Fibroblast of skin of left quadriceps (primary cell): Measurements from ENCODE around the gene CCR8.
"Not testable (repeated sequence)": the region's sequence is repeated elsewhere in the genome, so short reads cannot be mapped to it uniquely, and the experiment has no call there.

Experiments used
- DNase-seq, 2 experiments: peaks; one replicate each; pipeline ENCODE4 v3.0.0-alpha.2; 2013; ENCODE audit warnings: low read depth in 2 of 2

The CCR8 gene

GRCh38 chr3:39315420-39315819 lies 14.1 kb upstream of the CCR8 start:
- DNase-seq = no peak

- DNase-seq = no peak
Observed at GRCh38 chr3:39317571-39318169, 11.8 kb upstream of the CCR8 start.

GRCh38 chr3:39318301-39318700 lies 11.2 kb upstream of the CCR8 start:
- no peak for DNase-seq

- DNase-seq = no peak
Observed at GRCh38 chr3:39319249-39319648, 10.3 kb upstream of the CCR8 start.

GRCh38 chr3:39321574-39321983 lies 7.9 kb upstream of the CCR8 start:
- DNase-seq = not testable (repeated sequence)

GRCh38 chr3:39322209-39322715 lies 7.2 kb upstream of the CCR8 start:
- DNase-seq = not testable (repeated sequence)

- DNase-seq = no peak
Observed at GRCh38 chr3:39322936-39323335, 6.6 kb upstream of the CCR8 start.

GRCh38 chr3:39323494-39323893 lies 6.0 kb upstream of the CCR8 start:
- no peak for DNase-seq

- DNase-seq = no peak
Observed at GRCh38 chr3:39325236-39325635, 4.3 kb upstream of the CCR8 start.

- no peak for DNase-seq
Observed at GRCh38 chr3:39327053-39327745, 2.3 kb upstream of the CCR8 start.

GRCh38 chr3:39327746-39328349 lies 1.7 kb upstream of the CCR8 start:
- no peak for DNase-seq

GRCh38 chr3:39330824-39331223 lies 1.3 kb downstream of the CCR8 start:
- no peak for DNase-seq

- no peak for DNase-seq
Observed at GRCh38 chr3:39332525-39332924, 3.0 kb downstream of the CCR8 start.

- DNase-seq = no peak
Observed at GRCh38 chr3:39333607-39334006, 4.1 kb downstream of the CCR8 start.

GRCh38 chr3:39334205-39334604 lies 4.7 kb downstream of the CCR8 start:
- no peak for DNase-seq

- no peak for DNase-seq
Observed at GRCh38 chr3:39338201-39338600, 8.7 kb downstream of the CCR8 start.

GRCh38 chr3:39339086-39339485 lies 9.6 kb downstream of the CCR8 start:
- no peak for DNase-seq

- DNase-seq = no peak
Observed at GRCh38 chr3:39343076-39343717, 13.7 kb downstream of the CCR8 start.

- no peak for DNase-seq
Observed at GRCh38 chr3:39343760-39344159, 14.3 kb downstream of the CCR8 start.

- no peak for DNase-seq
Observed at GRCh38 chr3:39344746-39345344, 15.3 kb downstream of the CCR8 start.

GRCh38 chr3:39346785-39347585 lies 17.5 kb downstream of the CCR8 start:
- no peak for DNase-seq

GRCh38 chr3:39347586-39347876 lies 18.0 kb downstream of the CCR8 start:
- DNase-seq = no peak
